BLaER1 (cell line): ENCODE data around the gene PTCH1.

Experiments
- H3K27ac ChIP-seq: shearing (Covaris generic); formaldehyde crosslinking; 2 replicates; pipeline ENCODE4 v1.8.1; 2022
- H3K27me3 ChIP-seq: shearing (Covaris generic); formaldehyde crosslinking; 2 replicates; pipeline ENCODE4 v1.8.1; 2022
- H3K36me3 ChIP-seq: shearing (Covaris generic); formaldehyde crosslinking; 2 replicates; pipeline ENCODE4 v1.8.1; 2022
- H3K4me1 ChIP-seq: shearing (Covaris generic); formaldehyde crosslinking; 2 replicates; pipeline ENCODE4 v1.8.1; 2022
- H3K4me2 ChIP-seq: shearing (Covaris generic); formaldehyde crosslinking; 2 replicates; pipeline ENCODE4 v1.8.1; 2022
- H3K4me3 ChIP-seq: shearing (Covaris generic); formaldehyde crosslinking; 2 replicates; pipeline ENCODE4 v1.8.1; 2022
- H3K9ac ChIP-seq: shearing (Covaris generic); formaldehyde crosslinking; 2 replicates; pipeline ENCODE4 v1.8.1; 2022
- H3K9me3 ChIP-seq: shearing (Covaris generic); formaldehyde crosslinking; 2 replicates; pipeline ENCODE4 v1.8.1; 2022
- H4K20me1 ChIP-seq: shearing (Covaris generic); formaldehyde crosslinking; 2 replicates; pipeline ENCODE4 v1.8.1; 2022
- Cebpa-rat ChIP-seq: shearing (Covaris generic); IDR thresholded peaks from 2 replicates; pipeline ENCODE4 v1.8.1; 2022

The PTCH1 gene

GRCh38 chr9:95436416-95436815 lies 80.4 kb downstream of the PTCH1 start:
- H3K4me3 ChIP-seq, result no peak overlapping the region
- no peak for TF ChIP-seq Cebpa-rat
- no peaks in the 10 kb centered on the region for H3K27me3 ChIP-seq
- peaks cover 8% of the 10 kb centered on the region for H3K9me3 ChIP-seq
- H4K20me1 ChIP-seq, result no peaks in the 10 kb centered on the region
- H3K36me3 ChIP-seq, result no peaks in the 10 kb centered on the region
- H3K27ac ChIP-seq, result no peak overlapping the region
- no peak overlapping the region for H3K4me2 ChIP-seq
- H3K9ac ChIP-seq, result no peak overlapping the region
- H3K4me1 ChIP-seq, result peaks cover 6% of the 10 kb centered on the region; the same call in 1 of the 2 replicates

- Histone ChIP-seq H3K4me3 (no peak overlapping the region), H3K4me1 (peaks cover 6% of the 10 kb centered on the region; the same call in 1 of the 2 replicates), H3K36me3 (no peaks in the 10 kb centered on the region), H3K9ac (no peak overlapping the region), H3K27ac (no peak overlapping the region), H3K4me2 (no peak overlapping the region), H4K20me1 (no peaks in the 10 kb centered on the region), H3K27me3 (no peaks in the 10 kb centered on the region), H3K9me3 (peaks cover 16% of the 10 kb centered on the region)
- no peak for TF ChIP-seq Cebpa-rat
Observed at GRCh38 chr9:95435074-95435728, 81.6 kb downstream of the PTCH1 start.

- no peak for TF ChIP-seq Cebpa-rat
- no peak overlapping the region for H3K4me2 ChIP-seq
- no peaks in the 10 kb centered on the region for H4K20me1 ChIP-seq
- no peak overlapping the region for H3K27ac ChIP-seq
- H3K9me3 ChIP-seq, result peaks cover 24% of the 10 kb centered on the region
- no peak overlapping the region for H3K9ac ChIP-seq
- peaks cover 6% of the 10 kb centered on the region; the same call in 1 of the 2 replicates for H3K4me1 ChIP-seq
- H3K27me3 ChIP-seq, result no peaks in the 10 kb centered on the region
- no peak overlapping the region for H3K4me3 ChIP-seq
- H3K36me3 ChIP-seq, result no peaks in the 10 kb centered on the region
Observed at GRCh38 chr9:95434116-95435073, 82.4 kb downstream of the PTCH1 start.

- Histone ChIP-seq H3K27me3 (no peaks in the 10 kb centered on the region), H3K4me3 (no peak overlapping the region), H3K36me3 (no peaks in the 10 kb centered on the region), H3K9ac (no peak overlapping the region), H3K27ac (no peak overlapping the region), H3K4me2 (no peak overlapping the region), H3K4me1 (peaks cover 6% of the 10 kb centered on the region; the same call in 1 of the 2 replicates), H3K9me3 (peaks cover 32% of the 10 kb centered on the region), H4K20me1 (no peaks in the 10 kb centered on the region)
- no peak for TF ChIP-seq Cebpa-rat
Observed at GRCh38 chr9:95433096-95433819, 83.5 kb downstream of the PTCH1 start.

- H3K27me3 ChIP-seq, result peaks cover 12% of the 10 kb centered on the region
- H3K4me3 ChIP-seq, result no peak overlapping the region
- H3K9me3 ChIP-seq, result peaks cover 32% of the 10 kb centered on the region
- H4K20me1 ChIP-seq, result no peaks in the 10 kb centered on the region
- H3K4me2 ChIP-seq, result no peak overlapping the region
- no peak for TF ChIP-seq Cebpa-rat
- peaks cover 15% of the 10 kb centered on the region for H3K4me1 ChIP-seq
- H3K9ac ChIP-seq, result no peak overlapping the region
- no peak overlapping the region for H3K27ac ChIP-seq
- H3K36me3 ChIP-seq, result no peaks in the 10 kb centered on the region
Observed at GRCh38 chr9:95431286-95431685, 85.5 kb downstream of the PTCH1 start.

- TF ChIP-seq Cebpa-rat, result no peak
- Histone ChIP-seq H3K4me2 (no peak overlapping the region), H3K27ac (no peak overlapping the region), H3K4me1 (peaks cover 25% of the 10 kb centered on the region), H3K4me3 (no peak overlapping the region), H3K9me3 (peaks cover 35% of the 10 kb centered on the region), H3K36me3 (no peaks in the 10 kb centered on the region), H4K20me1 (no peaks in the 10 kb centered on the region), H3K27me3 (peaks cover 24% of the 10 kb centered on the region), H3K9ac (no peak overlapping the region)
Observed at GRCh38 chr9:95429948-95430620, 86.7 kb downstream of the PTCH1 start.

- no peak for TF ChIP-seq Cebpa-rat
- Histone ChIP-seq H3K4me1 (peaks cover 22% of the 10 kb centered on the region), H3K9ac (no peak overlapping the region), H3K27ac (no peak overlapping the region), H3K27me3 (peaks cover 24% of the 10 kb centered on the region), H3K36me3 (no peaks in the 10 kb centered on the region), H3K9me3 (peaks cover 34% of the 10 kb centered on the region), H3K4me2 (no peak overlapping the region), H3K4me3 (no peak overlapping the region), H4K20me1 (no peaks in the 10 kb centered on the region)
Observed at GRCh38 chr9:95429096-95429495, 87.7 kb downstream of the PTCH1 start.

- peaks cover 19% of the 10 kb centered on the region for H3K4me1 ChIP-seq
- H4K20me1 ChIP-seq, result no peaks in the 10 kb centered on the region
- H3K36me3 ChIP-seq, result no peaks in the 10 kb centered on the region
- H3K27ac ChIP-seq, result peak overlapping the region; percentile 74
- TF ChIP-seq Cebpa-rat, result no peak
- H3K4me2 ChIP-seq, result peak overlapping the region; percentile 92
- peaks cover 61% of the 10 kb centered on the region for H3K9me3 ChIP-seq
- H3K9ac ChIP-seq, result peak overlapping the region; percentile 74
- peak overlapping the region; percentile 62 for H3K4me3 ChIP-seq
- H3K27me3 ChIP-seq, result peaks cover 24% of the 10 kb centered on the region
Observed at GRCh38 chr9:95425910-95426551, 90.7 kb downstream of the PTCH1 start.

GRCh38 chr9:95422650-95423049 lies 94.1 kb downstream of the PTCH1 start:
- Histone ChIP-seq H3K4me1 (peaks cover 19% of the 10 kb centered on the region), H3K4me2 (no peak overlapping the region), H3K9me3 (peaks cover 39% of the 10 kb centered on the region), H3K4me3 (no peak overlapping the region), H3K36me3 (no peaks in the 10 kb centered on the region), H3K27me3 (peaks cover 24% of the 10 kb centered on the region), H3K9ac (no peak overlapping the region), H4K20me1 (no peaks in the 10 kb centered on the region), H3K27ac (no peak overlapping the region)
- no peak for TF ChIP-seq Cebpa-rat
